Astrocyte of the spinal cord (primary cell): ENCODE measurements around the gene PRR13.

ENCODE experiments used
- DNase-seq: peaks from one replicate; pipeline ENCODE4 v3.0.0; 2011; ENCODE audit warnings: low read depth, low spot score
- H3K4me3 ChIP-seq: 2 replicates; pipeline ENCODE4 v1.5.1; 2011; ENCODE audit warnings: low read depth, mild to moderate bottlenecking, low read length, moderate library complexity
- CTCF ChIP-seq: IDR thresholded peaks from 2 replicates; pipeline ENCODE4 v1.5.1; 2012; ENCODE audit warnings: low read depth, mild to moderate bottlenecking, low read length, inconsistent platforms
- in situ Hi-C: cut with HindIII; loops from 2 replicates; pipeline ENCODE4 v1.10.0; 2017; ENCODE audit warnings: low sequenced_read_pairs

The PRR13 gene

GRCh38 chr12:53492830-53493609 lies 51.5 kb downstream of the PRR13 start:
- in situ Hi-C loops: no loop called here
- peak overlapping the region; percentile 42 for H3K4me3 ChIP-seq
- DNase-seq: peak; percentile 90
- TF ChIP-seq CTCF: no peak

- DNase-seq: no peak
- in situ Hi-C loops: no loop called here
- H3K4me3 ChIP-seq: peak overlapping the region; percentile 42
- no peak for TF ChIP-seq CTCF
Measured at GRCh38 chr12:53493610-53494391, 52.3 kb downstream of the PRR13 start.
